HFFc6 (cell line): ENCODE measurements around the gene NDUFAF8. TPM values are rescaled to one million over a fixed set of nuclear protein-coding genes. Genes with fewer than 3 reads are reported as not detected.

Experiments
- DNase-seq: peaks from one replicate; pipeline ENCODE4 v3.0.0-alpha.2; 2018
- H3K27ac Mint-ChIP-seq: 2 replicates; pipeline ENCODE4 v1.8.0; 2020; ENCODE audit warnings: mild to moderate bottlenecking, mixed read lengths
- H3K27me3 Mint-ChIP-seq: 2 replicates; pipeline ENCODE4 v1.8.0; 2021; ENCODE audit warnings: mild to moderate bottlenecking, moderate library complexity, mixed read lengths; ENCODE audit not compliant: insufficient read depth
- H3K36me3 Mint-ChIP-seq: 2 replicates; pipeline ENCODE4 v1.8.0; 2021; ENCODE audit warnings: low read depth, mixed read lengths
- H3K4me1 Mint-ChIP-seq: 2 replicates; pipeline ENCODE4 v1.8.0; 2020; ENCODE audit warnings: low read depth, mixed read lengths
- H3K4me3 Mint-ChIP-seq: 2 replicates; pipeline ENCODE4 v1.8.0; 2020; ENCODE audit warnings: mild to moderate bottlenecking, moderate library complexity, mixed read lengths
- H3K9me3 Mint-ChIP-seq: 2 replicates; pipeline ENCODE4 v1.8.0; 2020; ENCODE audit warnings: mild to moderate bottlenecking, mixed read lengths
- total RNA-seq, 6 experiments: library from RNA; stranded (reverse); fragmentation: NEBNext Ultra II Directional; extraction: Animal tissue kit (Norgen Biotek cat#: 25700); gene quantifications; 2 replicates in 1 of 6; 3 replicates in 5 of 6; pipeline ENCODE4 v1.2.3, GENCODE V29; 2021
- TF ChIP-seq, protein P1 (sequence below): fragments of 200-600 bp; sonication (generic); IDR thresholded peaks from 2 replicates; pipeline ENCODE4 v1.5.0; 2021; ENCODE audit warnings: antibody characterized with exemption, mild to moderate bottlenecking

NDUFAF8 gene
- total RNA-seq, 6 experiments from 2014 or later, result 67.0 to 103 (median 87.9) TPM

DNA sequence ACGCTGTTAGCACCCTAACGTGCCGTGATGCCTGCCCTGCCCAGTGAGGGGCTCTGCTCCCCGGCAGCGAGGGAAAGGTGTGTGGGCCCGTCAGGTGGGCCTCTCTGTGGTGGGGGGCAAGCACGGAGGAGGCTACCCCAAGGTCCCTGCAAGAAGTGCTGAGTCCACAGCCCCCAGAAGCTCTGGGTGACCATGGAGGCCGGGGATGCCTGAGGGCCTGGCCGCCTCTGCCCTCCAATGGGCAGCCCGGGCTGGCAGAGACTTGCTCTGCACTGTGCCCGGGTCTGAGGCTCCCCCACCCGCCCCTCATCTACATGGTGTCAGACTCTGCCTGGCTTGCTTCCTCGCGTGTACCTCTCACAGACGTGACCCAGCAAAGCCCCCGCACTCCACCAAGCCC, 43.8 kb downstream of the NDUFAF8 start:
- Mint-ChIP-seq H3K9me3 (no peaks in the 10 kb centered on the region), H3K36me3 (peaks cover 9% of the 10 kb centered on the region), H3K4me3 (no peak overlapping the region), H3K27me3 (no peaks in the 10 kb centered on the region), H3K27ac (no peak overlapping the region), H3K4me1 (peaks cover 7% of the 10 kb centered on the region)
- TF ChIP-seq, protein P1, sequence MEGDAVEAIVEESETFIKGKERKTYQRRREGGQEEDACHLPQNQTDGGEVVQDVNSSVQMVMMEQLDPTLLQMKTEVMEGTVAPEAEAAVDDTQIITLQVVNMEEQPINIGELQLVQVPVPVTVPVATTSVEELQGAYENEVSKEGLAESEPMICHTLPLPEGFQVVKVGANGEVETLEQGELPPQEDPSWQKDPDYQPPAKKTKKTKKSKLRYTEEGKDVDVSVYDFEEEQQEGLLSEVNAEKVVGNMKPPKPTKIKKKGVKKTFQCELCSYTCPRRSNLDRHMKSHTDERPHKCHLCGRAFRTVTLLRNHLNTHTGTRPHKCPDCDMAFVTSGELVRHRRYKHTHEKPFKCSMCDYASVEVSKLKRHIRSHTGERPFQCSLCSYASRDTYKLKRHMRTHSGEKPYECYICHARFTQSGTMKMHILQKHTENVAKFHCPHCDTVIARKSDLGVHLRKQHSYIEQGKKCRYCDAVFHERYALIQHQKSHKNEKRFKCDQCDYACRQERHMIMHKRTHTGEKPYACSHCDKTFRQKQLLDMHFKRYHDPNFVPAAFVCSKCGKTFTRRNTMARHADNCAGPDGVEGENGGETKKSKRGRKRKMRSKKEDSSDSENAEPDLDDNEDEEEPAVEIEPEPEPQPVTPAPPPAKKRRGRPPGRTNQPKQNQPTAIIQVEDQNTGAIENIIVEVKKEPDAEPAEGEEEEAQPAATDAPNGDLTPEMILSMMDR, result no peak
- DNase-seq, result no peak

DNA sequence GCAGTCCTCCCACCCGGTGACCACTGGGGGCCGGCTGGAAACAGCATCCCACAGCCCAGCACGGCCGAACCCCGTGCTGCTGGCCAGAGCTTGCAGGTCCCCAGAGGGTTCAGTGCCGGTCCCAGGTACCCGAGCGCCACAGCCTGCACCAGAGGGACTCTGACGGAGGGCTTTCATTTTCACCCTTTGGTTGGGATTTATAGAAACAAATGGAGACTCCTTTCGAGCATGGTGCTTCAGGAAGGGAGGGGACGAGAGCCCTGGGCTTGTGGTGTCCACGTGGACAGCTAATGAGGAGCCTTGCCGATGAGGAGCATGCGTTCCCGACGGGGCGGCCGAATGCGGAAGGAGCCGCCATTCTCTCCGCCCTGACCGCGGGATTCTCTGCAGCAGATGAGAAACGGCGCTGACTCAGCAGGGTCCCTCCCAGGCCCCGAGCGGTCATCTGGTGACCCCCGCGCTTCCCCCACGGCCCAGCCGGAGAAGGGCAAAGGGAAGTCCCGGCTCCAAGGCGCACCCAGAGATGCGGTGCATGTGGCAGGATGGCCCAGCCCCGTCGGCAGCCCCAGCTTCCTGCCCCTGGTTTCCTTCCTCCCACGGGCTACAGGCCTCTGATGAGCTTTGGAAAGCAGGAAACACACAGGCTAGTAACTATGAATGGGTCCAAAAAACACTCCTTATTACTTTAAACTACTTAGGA, 46.2 kb downstream of the NDUFAF8 start:
- peak overlapping the region; percentile 62 for H3K27ac Mint-ChIP-seq
- H3K36me3 Mint-ChIP-seq, result peaks cover 7% of the 10 kb centered on the region
- no peak for DNase-seq
- H3K27me3 Mint-ChIP-seq, result no peaks in the 10 kb centered on the region; the same call in 1 of the 2 replicates
- H3K4me3 Mint-ChIP-seq, result peak overlapping the region; percentile 55
- H3K4me1 Mint-ChIP-seq, result peaks cover 7% of the 10 kb centered on the region
- no peaks in the 10 kb centered on the region for H3K9me3 Mint-ChIP-seq
- TF ChIP-seq, protein P1, result no peak

DNA sequence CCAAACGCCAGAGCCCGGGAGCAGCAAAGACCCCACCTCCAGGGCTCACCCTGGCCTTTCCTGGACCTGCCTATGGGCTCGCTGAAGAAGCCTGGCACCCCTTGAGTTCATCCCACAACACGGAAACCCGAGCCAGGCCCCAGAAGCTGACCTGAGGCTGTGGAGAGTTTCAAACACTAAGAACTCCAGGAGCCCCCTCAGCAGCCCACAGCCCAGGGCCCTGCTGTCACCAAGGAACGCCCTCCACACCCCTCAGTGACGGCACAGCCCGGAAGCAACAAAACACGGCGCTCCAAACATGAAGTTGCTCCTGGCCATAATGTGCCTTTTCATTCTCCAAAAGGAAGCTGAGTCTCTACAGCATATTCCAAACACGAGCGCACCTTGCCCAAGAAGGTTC, 46.8 kb downstream of the NDUFAF8 start:
- no peak for DNase-seq

GRCh38 chr17:81286491-81287145, 47.5 kb downstream of the NDUFAF8 start:
- no peaks in the 10 kb centered on the region; the same call in 1 of the 2 replicates for H3K27me3 Mint-ChIP-seq
- peaks cover 7% of the 10 kb centered on the region for H3K4me1 Mint-ChIP-seq
- DNase-seq, result no peak
- no peaks in the 10 kb centered on the region for H3K9me3 Mint-ChIP-seq
- no peak overlapping the region for H3K4me3 Mint-ChIP-seq
- TF ChIP-seq, protein P1, result no peak
- H3K36me3 Mint-ChIP-seq, result peaks cover 5% of the 10 kb centered on the region; the same call in 1 of the 2 replicates
- no peak overlapping the region for H3K27ac Mint-ChIP-seq

More for the DNA sequence above, 46.8 kb downstream of the NDUFAF8 start:
- Mint-ChIP-seq H3K9me3 (no peaks in the 10 kb centered on the region), H3K4me1 (peaks cover 7% of the 10 kb centered on the region), H3K27me3 (no peaks in the 10 kb centered on the region; the same call in 1 of the 2 replicates), H3K36me3 (peaks cover 5% of the 10 kb centered on the region; the same call in 1 of the 2 replicates), H3K4me3 (no peak overlapping the region), H3K27ac (peak overlapping the region; percentile 62)
- TF ChIP-seq, protein P1, result no peak

DNA sequence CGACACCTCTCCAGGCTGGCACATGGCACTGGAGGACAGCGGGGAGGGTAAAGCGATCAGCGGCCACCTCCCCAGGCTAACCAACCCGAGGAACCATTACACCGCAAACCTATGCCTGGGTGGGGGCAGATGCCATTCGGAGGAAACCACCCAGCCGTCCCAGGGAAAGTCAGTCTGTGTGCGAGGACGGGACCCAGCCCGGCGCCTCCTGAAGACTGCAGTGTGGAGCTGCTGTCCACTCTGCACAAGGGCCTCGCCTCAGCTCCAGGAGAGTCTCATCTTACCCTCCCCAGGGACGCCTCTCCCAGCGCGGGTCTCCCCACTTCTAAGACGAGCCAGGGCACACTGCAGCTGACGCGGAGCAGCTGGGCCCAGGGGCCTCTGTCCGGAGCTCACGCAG, 48.0 kb downstream of the NDUFAF8 start:
- TF ChIP-seq, protein P1, result no peak
- no peaks in the 10 kb centered on the region for H3K9me3 Mint-ChIP-seq
- no peak overlapping the region for H3K27ac Mint-ChIP-seq

More for the DNA sequence above, 48.0 kb downstream of the NDUFAF8 start:
- Mint-ChIP-seq H3K4me1 (peaks cover 7% of the 10 kb centered on the region), H3K27me3 (no peaks in the 10 kb centered on the region; the same call in 1 of the 2 replicates), H3K4me3 (no peak overlapping the region), H3K36me3 (peaks cover 5% of the 10 kb centered on the region; the same call in 1 of the 2 replicates)
- DNase-seq, result no peak
